UCSD-AML1 (cell line): ENCODE data around the gene TLR1.
"Not testable (repeated sequence)": the region's sequence is repeated elsewhere in the genome, so short reads cannot be mapped to it uniquely, and the experiment has no call there.

Source experiments
- DNase-seq: peaks from one replicate; lab custom pipeline; 2025; ENCODE audit not compliant: unreplicated experiment; lab: John Stamatoyannopoulos, UW

The TLR1 gene

GRCh38 chr4:38777925-38778324, 26.7 kb downstream of the TLR1 start:
- not testable (repeated sequence) for DNase-seq

- DNase-seq, result no peak
These were observed 29.3 kb downstream of the TLR1 start for GRCh38 chr4:38775326-38775725.

GRCh38 chr4:38774181-38774955, 30.2 kb downstream of the TLR1 start:
- no peak for DNase-seq

- not testable (repeated sequence) for DNase-seq
These were observed 34.3 kb downstream of the TLR1 start for GRCh38 chr4:38770281-38770680.

GRCh38 chr4:38769857-38770256, 34.7 kb downstream of the TLR1 start:
- no peak for DNase-seq

GRCh38 chr4:38769441-38769840, 35.1 kb downstream of the TLR1 start:
- DNase-seq, result no peak

GRCh38 chr4:38768968-38769394, 35.6 kb downstream of the TLR1 start:
- no peak for DNase-seq

GRCh38 chr4:38766940-38767339, 37.7 kb downstream of the TLR1 start:
- not testable (repeated sequence) for DNase-seq

GRCh38 chr4:38765382-38765781, 39.2 kb downstream of the TLR1 start:
- no peak for DNase-seq

- no peak for DNase-seq
These were observed 40.3 kb downstream of the TLR1 start for GRCh38 chr4:38764277-38764676.

- no peak for DNase-seq
These were observed 42.0 kb downstream of the TLR1 start for GRCh38 chr4:38762560-38762959.

- DNase-seq, result no peak
These were observed 44.8 kb downstream of the TLR1 start for GRCh38 chr4:38759790-38760122.

GRCh38 chr4:38759113-38759789, 45.3 kb downstream of the TLR1 start:
- peak; percentile 45 for DNase-seq

GRCh38 chr4:38757945-38758600, 46.5 kb downstream of the TLR1 start:
- DNase-seq, result no peak

GRCh38 chr4:38752941-38753806, 51.4 kb downstream of the TLR1 start:
- DNase-seq, result no peak

GRCh38 chr4:38752372-38752940, 52.1 kb downstream of the TLR1 start:
- no peak for DNase-seq

GRCh38 chr4:38751341-38752010, 53.1 kb downstream of the TLR1 start:
- no peak for DNase-seq

- no peak for DNase-seq
These were observed 55.3 kb downstream of the TLR1 start for GRCh38 chr4:38749336-38749735.

GRCh38 chr4:38747629-38748028, 57.0 kb downstream of the TLR1 start:
- no peak for DNase-seq
